Keratinocyte (primary cell): ENCODE data around the gene KIDINS220.

Experiments
- EZH2 ChIP-seq: IDR thresholded peaks from one replicate; pipeline ENCODE4 v1.6.1; 2012; ENCODE audit warnings: inconsistent platforms, mild to moderate bottlenecking, low read length, moderate library complexity
- TF ChIP-seq, protein P1 (sequence below), 3 experiments: IDR thresholded peaks in 1 of 3; conservative IDR thresholded peaks in 1 of 3; optimal IDR thresholded peaks in 1 of 3; 2 replicates in 2 of 3; 3 replicates in 1 of 3; pipeline versions ENCODE3 to v1.5.1; 2011; ENCODE audit warnings: low read length in 3 of 3, mild to moderate bottlenecking in 3 of 3, moderate library complexity in 2 of 3, control low read depth in 1 of 3, inconsistent platforms in 1 of 3; ENCODE audit not compliant: insufficient read depth in 2 of 3; ENCODE audit errors: extremely low read depth in 1 of 3

DNA sequence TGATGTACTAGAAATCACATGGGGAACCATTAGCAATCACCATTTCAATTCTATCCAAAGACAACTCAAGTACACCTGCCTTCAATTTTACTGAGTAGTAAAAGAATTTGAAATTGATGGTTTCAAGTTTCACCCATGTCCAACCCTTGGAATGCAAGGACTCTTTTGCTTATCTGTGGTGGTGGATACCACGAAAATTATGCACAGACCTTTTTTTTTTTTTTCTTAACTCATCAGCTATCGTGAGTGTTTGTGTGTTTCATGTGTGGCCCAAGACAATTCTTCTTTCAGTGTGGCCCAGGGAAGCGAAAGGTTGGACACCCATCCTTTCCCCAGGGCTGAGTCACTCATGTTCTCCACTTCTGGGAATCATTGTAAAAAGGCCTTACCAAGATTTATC, 132.5 kb downstream of the KIDINS220 start:
- TF ChIP-seq, protein P1, sequence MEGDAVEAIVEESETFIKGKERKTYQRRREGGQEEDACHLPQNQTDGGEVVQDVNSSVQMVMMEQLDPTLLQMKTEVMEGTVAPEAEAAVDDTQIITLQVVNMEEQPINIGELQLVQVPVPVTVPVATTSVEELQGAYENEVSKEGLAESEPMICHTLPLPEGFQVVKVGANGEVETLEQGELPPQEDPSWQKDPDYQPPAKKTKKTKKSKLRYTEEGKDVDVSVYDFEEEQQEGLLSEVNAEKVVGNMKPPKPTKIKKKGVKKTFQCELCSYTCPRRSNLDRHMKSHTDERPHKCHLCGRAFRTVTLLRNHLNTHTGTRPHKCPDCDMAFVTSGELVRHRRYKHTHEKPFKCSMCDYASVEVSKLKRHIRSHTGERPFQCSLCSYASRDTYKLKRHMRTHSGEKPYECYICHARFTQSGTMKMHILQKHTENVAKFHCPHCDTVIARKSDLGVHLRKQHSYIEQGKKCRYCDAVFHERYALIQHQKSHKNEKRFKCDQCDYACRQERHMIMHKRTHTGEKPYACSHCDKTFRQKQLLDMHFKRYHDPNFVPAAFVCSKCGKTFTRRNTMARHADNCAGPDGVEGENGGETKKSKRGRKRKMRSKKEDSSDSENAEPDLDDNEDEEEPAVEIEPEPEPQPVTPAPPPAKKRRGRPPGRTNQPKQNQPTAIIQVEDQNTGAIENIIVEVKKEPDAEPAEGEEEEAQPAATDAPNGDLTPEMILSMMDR (optimal IDR thresholded peaks at IDR 0.05 in 1 of 3, IDR thresholded peaks at IDR 0.05 in 1 of 3, conservative IDR thresholded peaks at IDR 0.05 in 1 of 3; ENCODE audit: extremely low read depth in 1 of 3, insufficient read depth in 2 of 3, low read length in 3 of 3), result no peak
- no peak for TF ChIP-seq EZH2
